GM21447 (cell line): Measurements from ENCODE around the gene ZDHHC8.

Source experiments
- ATAC-seq: cut with Tn5 transposase; IDR thresholded peaks from one replicate; pipeline ENCODE4 v1.9.1; 2021; ENCODE audit not compliant: unreplicated experiment

Gene ZDHHC8

GRCh38 chr22:20177217-20177911 lies 45.8 kb downstream of the ZDHHC8 start:
- ATAC-seq = no peak

DNA sequence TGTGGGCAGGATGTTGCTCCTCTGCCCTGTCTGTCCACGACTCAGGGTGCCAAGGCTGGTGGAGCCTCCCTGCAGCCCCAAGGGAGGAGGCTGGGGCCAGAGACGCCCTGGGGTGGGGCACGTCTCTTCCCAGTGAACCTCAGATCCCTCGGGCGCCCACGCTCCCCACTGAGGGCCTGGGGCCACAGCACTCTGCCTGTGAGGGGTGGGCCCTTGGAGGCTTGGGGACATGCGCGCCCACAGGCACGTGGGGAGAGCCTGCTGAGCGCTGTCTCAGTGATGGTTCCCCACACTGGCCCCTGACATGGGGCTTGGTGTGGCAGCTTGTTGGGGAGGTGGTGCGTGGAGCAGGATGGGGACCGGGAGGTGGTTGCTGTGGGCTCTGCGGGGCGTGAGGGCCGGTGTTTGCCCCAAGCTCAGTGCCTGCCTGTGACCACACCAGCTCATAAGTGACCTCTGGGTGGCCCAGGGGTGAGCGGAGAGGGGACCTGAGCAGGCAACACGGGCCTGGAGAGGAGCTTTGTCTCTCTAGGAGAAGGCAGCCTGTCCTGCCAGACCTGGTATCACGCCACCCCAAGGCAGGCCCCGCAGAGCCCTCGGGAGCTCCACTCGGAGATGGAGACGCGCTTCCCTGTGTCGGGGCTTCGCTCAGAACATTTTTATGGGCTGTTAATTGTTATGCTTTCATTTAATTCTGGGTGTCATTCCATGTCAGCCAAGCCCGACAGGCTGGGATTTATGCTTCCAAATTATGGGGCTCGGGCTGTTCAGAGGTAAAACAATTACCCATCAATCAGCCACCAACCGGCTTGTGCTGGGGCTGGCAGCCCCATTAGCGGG lies 46.7 kb downstream of the ZDHHC8 start:
- no peak for ATAC-seq

DNA sequence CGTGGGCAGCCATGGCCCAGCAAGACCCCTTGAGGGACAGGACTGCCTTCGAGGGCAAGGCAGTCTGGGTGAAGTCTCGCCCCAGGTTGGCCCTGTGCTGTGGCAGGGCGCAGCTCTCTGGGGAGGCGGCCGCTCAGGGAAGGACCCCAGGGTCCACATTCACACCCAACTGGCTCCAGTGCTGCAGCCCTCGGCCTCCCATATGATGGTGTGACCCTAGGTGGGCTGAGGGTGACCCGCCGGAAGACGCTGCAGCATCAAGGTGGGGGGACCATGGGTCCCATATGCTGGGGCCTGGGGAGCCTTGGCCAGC lies 47.3 kb downstream of the ZDHHC8 start:
- no peak for ATAC-seq

DNA sequence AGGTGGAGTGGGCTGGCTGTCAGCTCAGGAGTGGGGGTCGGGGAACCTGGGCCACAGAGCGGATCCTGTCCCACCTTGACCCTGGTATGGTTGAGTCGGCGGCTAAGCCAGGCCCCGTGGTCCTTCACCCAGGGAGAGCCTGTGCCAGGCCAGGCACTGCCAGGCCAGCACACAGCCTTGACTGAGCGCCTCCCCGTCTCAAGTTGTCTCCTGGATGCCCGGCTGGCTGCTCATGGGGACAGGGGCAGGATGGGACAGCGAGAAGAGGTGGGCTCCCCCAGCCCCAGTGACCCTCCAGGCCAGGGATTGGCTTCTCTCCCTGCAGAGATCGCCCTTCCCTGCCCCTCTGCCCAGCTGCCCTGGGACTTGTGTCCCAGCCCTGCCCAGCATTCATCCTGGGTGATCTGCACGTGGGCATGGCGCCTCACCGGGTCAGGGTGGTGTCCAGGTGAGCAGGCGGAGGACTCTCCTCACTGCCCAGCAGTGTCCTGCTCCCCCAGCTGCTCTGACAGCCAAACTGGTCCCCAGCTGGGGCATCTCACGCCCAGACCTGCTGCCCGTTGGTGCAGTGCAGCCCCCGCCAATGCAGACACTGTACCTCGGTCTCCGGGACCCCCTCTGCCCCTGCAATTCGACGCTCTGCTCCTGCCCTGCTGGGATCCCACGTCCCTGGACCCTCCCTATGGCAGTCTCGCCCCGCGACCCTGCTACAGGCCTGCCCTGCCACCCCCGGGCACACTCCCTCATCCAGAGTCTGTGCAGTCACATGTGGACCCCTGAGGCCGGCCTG lies 48.0 kb downstream of the ZDHHC8 start:
- no peak for ATAC-seq

GRCh38 chr22:20180245-20180630 lies 48.6 kb downstream of the ZDHHC8 start:
- no peak for ATAC-seq

GRCh38 chr22:20180640-20181039 lies 49.0 kb downstream of the ZDHHC8 start:
- no peak for ATAC-seq

- ATAC-seq = no peak
Observed at GRCh38 chr22:20181194-20181883, 49.7 kb downstream of the ZDHHC8 start.

DNA sequence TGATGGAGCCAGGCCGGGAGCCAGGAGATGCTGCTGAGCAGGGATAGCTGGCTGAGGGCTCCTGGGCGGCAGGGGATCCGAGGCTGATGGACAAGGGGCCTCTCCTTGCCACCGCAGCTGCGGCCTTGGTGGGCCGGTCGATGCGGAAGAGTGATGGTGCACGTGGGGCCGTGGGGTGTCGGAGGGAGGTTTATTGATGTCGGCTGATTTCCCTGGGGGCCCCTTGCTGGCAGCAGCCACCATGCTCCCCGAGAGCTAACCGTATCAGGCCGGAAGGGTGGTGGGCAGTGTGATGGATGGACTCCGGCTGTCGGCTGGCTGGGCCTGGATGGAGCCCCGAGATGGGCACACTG lies 50.3 kb downstream of the ZDHHC8 start:
- ATAC-seq = no peak

DNA sequence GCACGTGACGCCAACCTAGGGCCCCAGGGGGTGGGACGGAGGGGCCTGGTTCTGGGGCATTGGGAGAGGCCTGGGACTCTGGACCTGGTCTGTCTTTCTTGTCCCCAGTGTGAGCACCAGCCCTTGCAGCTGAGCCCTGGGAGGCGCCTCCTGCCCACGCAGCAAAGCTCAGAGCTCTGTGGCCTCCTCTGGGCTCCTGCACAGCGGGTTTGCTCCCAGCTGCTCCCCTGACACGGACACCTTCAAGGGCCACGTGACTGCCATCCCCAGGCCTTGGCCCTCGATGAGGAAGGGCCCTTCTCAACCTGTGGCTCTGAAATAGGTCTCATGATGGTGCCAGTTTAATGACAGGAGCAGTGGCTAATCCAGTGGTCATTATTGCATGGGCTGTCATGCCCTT lies 50.8 kb downstream of the ZDHHC8 start:
- no peak for ATAC-seq

DNA sequence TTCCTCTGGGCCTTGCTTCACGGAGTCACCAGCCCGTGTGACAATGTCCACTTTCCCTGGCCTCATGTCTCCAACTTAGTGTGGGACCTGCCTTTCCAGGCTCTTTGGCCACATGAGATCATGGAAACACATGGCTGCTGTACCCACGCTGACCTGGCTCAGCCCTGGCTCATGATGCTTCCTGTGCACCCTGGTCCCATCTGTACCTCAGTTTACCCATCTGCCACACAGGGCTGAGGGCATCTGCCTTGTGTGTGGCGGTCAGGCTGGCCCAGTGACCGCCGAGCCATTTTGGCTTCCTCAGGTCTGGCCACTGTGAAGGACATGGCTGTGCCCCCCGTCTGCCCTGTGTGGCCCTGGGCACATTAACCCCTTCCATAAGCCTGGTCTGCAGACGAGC lies 51.5 kb downstream of the ZDHHC8 start:
- ATAC-seq = no peak

DNA sequence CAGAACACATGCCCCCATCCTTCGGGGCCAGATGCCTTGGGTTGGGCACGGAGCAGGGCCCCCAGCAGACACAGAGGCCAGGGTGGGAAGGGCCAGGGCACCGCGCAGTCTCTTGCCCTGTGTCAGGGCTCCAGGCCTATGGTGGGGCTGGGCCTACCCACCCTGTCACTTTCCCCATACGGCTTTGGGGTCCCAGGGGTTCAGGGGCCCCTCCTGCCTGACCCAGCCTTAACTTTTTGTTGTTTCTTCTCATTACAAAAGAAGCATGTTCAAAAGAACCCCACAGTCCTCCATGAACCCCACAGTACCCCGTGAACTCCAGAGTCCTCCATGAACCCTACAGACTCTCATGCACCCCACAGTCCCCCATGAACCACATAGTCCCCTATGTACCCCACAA lies 52.2 kb downstream of the ZDHHC8 start:
- ATAC-seq = no peak

- no peak for ATAC-seq
Observed at GRCh38 chr22:20184501-20185165, 53.0 kb downstream of the ZDHHC8 start.

- ATAC-seq = no peak
Observed at GRCh38 chr22:20185750-20186149, 54.1 kb downstream of the ZDHHC8 start.

DNA sequence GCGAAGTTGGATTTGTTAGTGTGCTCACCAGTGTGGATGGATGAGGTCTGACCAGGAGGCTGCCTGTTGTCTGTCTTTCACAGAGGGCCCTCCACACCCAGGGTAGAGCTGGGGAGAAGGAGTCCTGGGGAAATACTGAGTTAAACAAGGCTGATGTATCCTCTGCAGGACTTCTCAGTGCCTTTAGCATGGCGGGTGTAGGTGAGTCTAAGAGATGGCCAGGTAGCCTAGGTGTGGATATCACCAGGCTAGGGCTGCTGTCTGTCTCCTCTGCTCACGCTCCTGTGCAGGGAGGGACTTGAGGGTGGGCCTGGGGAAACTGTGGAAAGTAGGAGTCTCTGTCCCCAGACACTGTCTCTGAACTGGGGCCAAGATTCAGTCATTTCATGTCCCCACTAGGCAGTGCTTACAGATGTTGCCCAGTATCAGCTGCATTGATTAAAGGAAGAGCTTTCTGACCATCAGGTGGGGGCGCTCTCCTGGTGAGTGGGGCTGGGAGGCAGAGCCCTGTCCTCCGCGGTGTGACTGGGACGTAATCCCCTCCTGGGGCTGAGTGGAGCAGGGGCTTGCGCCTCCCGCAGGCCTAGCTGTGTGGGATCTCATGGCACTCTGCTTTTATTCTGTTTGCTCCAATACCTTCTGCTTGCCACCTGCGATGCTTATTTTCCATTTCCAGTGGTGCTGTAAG lies 54.7 kb downstream of the ZDHHC8 start:
- ATAC-seq = no peak

DNA sequence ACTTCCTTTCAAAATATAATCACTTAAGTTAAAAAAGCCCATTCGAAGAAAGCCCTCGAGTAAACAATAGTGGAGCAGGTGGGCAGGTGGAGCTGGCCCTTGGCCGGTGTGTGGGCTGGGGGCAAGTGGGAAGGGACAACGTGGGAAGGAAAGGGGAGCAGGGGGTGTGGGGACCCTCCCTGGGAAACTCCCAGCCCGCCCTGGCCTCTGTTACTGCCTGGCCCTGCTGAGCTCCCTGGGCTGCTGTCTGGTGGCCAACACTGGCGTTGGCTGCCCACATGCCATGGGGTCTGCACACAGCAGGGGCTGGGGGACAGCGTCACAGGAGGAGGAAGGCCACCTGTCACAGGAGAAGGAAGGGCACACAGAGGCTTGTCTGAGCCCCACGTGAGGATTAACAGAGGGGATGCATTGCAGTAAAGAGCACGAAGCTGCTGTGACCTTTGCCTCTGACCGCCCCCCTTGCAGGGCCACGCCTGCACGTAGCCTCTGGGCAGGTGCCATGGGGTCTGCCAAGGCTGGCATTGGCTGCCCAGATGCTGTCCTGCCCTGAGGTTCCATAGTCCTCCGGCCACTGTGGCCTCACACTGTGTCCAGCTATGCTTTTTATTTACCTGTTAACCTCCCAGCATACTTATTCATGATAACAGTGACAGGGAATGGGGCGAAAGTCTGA lies 55.4 kb downstream of the ZDHHC8 start:
- ATAC-seq = no peak

GRCh38 chr22:20187777-20188566 lies 56.4 kb downstream of the ZDHHC8 start:
- ATAC-seq = no peak

DNA sequence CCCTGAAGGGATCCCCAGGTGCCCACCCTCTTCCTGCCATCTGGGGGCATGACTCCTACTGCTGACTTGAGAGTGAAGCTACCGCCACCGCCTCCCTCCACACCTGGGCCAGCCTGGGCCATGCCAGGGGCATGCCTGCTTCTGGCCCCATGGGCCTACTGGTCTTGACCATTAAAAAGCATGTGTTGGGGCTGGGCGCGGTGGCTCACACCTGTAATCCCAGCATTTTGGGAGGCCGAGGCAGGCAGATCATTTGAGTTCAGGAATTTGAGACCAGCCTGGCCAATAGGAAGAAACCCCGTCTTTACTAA lies 56.9 kb downstream of the ZDHHC8 start:
- no peak for ATAC-seq

GRCh38 chr22:20191000-20191515 lies 59.5 kb downstream of the ZDHHC8 start:
- ATAC-seq = no peak

- no peak for ATAC-seq
Observed at GRCh38 chr22:20191803-20192202, 60.2 kb downstream of the ZDHHC8 start.
